NB4 (cell line): ENCODE results near the gene NDUFA7.

ENCODE experiments used
- DNase-seq: peaks from one replicate; pipeline ENCODE4 v3.0.0; 2010; ENCODE audit warnings: low read depth
- H3K4me3 ChIP-seq: one replicate; pipeline ENCODE4 v1.5.1; 2011; ENCODE audit warnings: mild to moderate bottlenecking, low read depth, low read length, moderate library complexity
- MYC ChIP-seq: IDR thresholded peaks from 2 replicates; pipeline ENCODE4 v1.6.1; 2011; ENCODE audit warnings: low read depth, low read length
- POLR2A ChIP-seq: IDR thresholded peaks from 2 replicates; pipeline ENCODE4 v1.6.1; 2011; ENCODE audit warnings: mild to moderate bottlenecking; ENCODE audit not compliant: insufficient read length; ENCODE audit errors: extremely low read depth
- TF ChIP-seq, protein P1 (sequence below): IDR thresholded peaks from one replicate; pipeline ENCODE4 v1.5.1; 2012; ENCODE audit warnings: low read depth, low read length
- TF ChIP-seq, protein P2 (sequence below): IDR thresholded peaks from 2 replicates; pipeline ENCODE4 v1.6.1; 2011; ENCODE audit warnings: low read depth, low read length

NDUFA7 gene

DNA sequence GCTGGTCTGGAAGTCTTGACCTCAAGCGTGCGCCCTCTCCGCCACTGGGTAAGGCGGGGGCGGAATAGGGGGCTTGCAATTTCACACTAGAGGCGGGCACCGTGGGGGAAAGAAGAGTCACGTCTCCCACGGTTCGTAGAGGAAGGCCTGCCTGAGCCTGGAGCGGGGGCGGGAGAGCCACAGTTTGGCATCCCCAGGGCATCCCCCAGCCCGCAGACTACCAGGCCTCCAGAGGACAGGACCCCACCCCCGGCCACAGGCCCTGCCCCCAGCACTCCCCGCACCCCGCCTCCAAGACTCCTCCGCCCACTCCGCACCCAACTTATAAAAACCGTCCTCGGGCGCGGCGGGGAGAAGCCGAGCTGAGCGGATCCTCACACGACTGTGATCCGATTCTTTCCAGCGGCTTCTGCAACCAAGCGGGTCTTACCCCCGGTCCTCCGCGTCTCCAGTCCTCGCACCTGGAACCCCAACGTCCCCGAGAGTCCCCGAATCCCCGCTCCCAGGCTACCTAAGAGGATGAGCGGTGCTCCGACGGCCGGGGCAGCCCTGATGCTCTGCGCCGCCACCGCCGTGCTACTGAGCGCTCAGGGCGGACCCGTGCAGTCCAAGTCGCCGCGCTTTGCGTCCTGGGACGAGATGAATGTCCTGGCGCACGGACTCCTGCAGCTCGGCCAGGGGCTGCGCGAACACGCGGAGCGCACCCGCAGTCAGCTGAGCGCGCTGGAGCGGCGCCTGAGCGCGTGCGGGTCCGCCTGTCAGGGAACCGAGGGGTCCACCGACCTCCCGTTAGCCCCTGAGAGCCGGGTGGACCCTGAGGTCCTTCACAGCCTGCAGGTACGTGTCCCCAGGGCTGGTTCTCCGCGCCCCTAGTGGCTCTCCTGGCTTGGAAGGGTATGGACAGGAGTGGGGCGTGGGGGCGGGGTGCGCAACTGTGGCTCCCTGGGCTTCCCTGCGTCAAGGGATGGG, 42.9 kb upstream of the NDUFA7 start, which contains the start of gene ANGPTL4:
ANGPTL4 (plus strand) TSS at position 353 of the 969 bp plus-strand sequence; CDS start at position 520, 167 bp downstream.
- peak within 1 kb of the TSS; percentile 41 for H3K4me3 ChIP-seq
- TF ChIP-seq POLR2A (no peak), MYC (no peak)
- TF ChIP-seq, protein P1, sequence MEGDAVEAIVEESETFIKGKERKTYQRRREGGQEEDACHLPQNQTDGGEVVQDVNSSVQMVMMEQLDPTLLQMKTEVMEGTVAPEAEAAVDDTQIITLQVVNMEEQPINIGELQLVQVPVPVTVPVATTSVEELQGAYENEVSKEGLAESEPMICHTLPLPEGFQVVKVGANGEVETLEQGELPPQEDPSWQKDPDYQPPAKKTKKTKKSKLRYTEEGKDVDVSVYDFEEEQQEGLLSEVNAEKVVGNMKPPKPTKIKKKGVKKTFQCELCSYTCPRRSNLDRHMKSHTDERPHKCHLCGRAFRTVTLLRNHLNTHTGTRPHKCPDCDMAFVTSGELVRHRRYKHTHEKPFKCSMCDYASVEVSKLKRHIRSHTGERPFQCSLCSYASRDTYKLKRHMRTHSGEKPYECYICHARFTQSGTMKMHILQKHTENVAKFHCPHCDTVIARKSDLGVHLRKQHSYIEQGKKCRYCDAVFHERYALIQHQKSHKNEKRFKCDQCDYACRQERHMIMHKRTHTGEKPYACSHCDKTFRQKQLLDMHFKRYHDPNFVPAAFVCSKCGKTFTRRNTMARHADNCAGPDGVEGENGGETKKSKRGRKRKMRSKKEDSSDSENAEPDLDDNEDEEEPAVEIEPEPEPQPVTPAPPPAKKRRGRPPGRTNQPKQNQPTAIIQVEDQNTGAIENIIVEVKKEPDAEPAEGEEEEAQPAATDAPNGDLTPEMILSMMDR = no peak
- TF ChIP-seq, protein P2, sequence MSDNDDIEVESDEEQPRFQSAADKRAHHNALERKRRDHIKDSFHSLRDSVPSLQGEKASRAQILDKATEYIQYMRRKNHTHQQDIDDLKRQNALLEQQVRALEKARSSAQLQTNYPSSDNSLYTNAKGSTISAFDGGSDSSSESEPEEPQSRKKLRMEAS = no peak
- peak; percentile 86 for DNase-seq

GRCh38 chr19:8361921-8362793, 41.0 kb upstream of the NDUFA7 start:
- DNase-seq = peak; percentile 44
- TF ChIP-seq MYC = no peak
- no peak overlapping the region for H3K4me3 ChIP-seq

GRCh38 chr19:8360196-8360595, 39.0 kb upstream of the NDUFA7 start:
- TF ChIP-seq POLR2A = no peak
- TF ChIP-seq, protein P2 = no peak
- TF ChIP-seq, protein P1 = no peak
- TF ChIP-seq MYC = no peak
- no peak overlapping the region for H3K4me3 ChIP-seq
- no peak for DNase-seq

DNA sequence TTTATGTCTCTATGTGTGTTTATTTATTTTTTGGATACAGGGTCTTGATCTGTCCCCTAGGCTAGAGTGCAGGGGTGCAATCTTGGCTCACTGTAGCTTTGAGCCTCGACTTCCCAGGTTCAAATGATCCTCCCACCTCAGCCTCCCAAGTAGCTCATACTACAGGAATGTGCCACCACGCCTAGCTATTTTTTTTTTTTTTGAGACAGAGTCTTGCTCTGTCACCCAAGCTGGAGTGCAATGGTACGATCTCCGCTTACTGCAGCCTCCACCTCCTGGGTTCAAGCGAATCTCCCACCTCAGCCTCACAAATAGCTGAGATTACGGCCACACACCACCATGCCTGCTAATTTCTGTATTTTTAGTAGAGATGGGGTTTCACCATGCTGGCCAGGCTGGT, 37.8 kb upstream of the NDUFA7 start:
- no peak overlapping the region for H3K4me3 ChIP-seq

GRCh38 chr19:8357007-8357521, 35.9 kb upstream of the NDUFA7 start:
- TF ChIP-seq, protein P2 = no peak
- TF ChIP-seq POLR2A (no peak), MYC (no peak)
- TF ChIP-seq, protein P1 = no peak
- H3K4me3 ChIP-seq = no peak overlapping the region
- DNase-seq = no peak

More for the DNA sequence above, 37.8 kb upstream of the NDUFA7 start:
- TF ChIP-seq, protein P2 = no peak
- TF ChIP-seq MYC (no peak), POLR2A (no peak)
- TF ChIP-seq, protein P1 = no peak
- no peak for DNase-seq
